ENCODE results near the gene TEPSIN.

Gene TEPSIN

DNA sequence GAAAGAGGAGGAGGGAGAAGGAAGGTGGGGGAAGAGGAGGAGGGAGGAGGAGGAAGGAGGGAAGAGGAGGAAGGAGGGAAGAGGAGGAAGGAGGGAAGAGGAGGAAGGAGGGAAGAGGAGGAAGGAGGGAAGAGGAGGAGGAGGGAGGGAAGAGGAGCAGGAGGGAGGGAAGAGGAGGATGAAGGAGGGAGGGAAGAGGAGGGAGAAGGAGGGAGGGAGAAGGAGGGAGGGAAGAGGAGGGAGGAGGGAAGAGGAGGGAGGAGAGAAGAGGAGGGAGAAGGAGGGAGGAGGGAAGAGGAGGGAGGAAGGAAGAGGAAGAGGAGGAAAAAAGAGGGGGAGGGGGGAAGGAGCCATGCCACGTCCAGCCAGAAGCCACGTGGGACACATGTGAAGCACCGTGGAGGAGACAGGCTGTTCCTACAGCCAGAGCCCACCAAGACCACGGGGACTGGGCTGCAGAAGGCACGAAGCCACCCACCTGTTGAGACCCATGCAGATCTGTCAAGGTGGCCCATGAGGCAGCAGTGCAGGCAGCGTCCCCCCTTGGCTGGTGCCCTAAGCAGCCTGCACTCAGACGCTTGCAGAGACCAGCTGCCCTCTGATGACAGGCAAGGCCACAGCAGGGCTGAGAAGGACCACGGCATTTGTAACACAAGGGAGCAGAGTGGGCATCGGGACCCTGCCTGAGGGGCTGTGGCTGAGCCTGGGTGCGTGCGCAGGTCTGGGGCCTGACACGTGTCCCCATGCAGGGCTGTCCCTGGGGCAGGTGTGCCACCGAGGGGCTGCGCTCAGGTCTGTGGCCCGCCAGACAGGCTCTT, 10.6 kb upstream of the TEPSIN start:
- Histone ChIP-seq H3K18ac (ENCODE audit: low read depth in 1 of 2, low read length in 2 of 2) (no peak overlapping the region), H3K36me3 (ENCODE audit: control insufficient read depth in 1 of 2, insufficient read depth in 2 of 2, low read depth in 1 of 2, low read length in 2 of 2) (peaks cover 20 to 72% of the 10 kb centered on the region in 2 experiments), H4K8ac (ENCODE audit: low read length) (no peak overlapping the region), H4K91ac (ENCODE audit: low read length) (no peak overlapping the region), H3K4me2 (ENCODE audit: low read length, poor library complexity, severe bottlenecking) (no peak overlapping the region), H3K9me3 (ENCODE audit: control insufficient read depth, low read length) (no peaks in the 10 kb centered on the region), H3K4me1 (ENCODE audit: control insufficient read depth, insufficient read depth, low read depth, low read length) (peaks cover 27% of the 10 kb centered on the region), H2AFZ (ENCODE audit: low read depth, low read length) (no peak overlapping the region), H3K23ac (ENCODE audit: low read length in 2 of 2) (no peak overlapping the region), H3K79me1 (replicated peaks; ENCODE audit: low read length, poor library complexity, severe bottlenecking) (peaks cover 26% of the 10 kb centered on the region), H3K27ac (ENCODE audit: low read length, poor library complexity, severe bottlenecking) (no peak overlapping the region), H2BK12ac (ENCODE audit: low read length in 2 of 2) (no peak overlapping the region), H2BK15ac (ENCODE audit: low read depth, poor library complexity, severe bottlenecking) (no peak overlapping the region), H2AK5ac (ENCODE audit: low read length, severe bottlenecking) (no peak overlapping the region), H3K4ac (ENCODE audit: low read depth in 1 of 2, low read length in 2 of 2) (no peak overlapping the region), H3K9ac (ENCODE audit: low read length) (no peak overlapping the region), H3K27me3 (ENCODE audit: control insufficient read depth in 1 of 2, insufficient read depth in 1 of 2, low read length in 2 of 2) (no peaks in the 10 kb centered on the region), H3K14ac (ENCODE audit: low read length in 2 of 2) (no peak overlapping the region), H2BK120ac (ENCODE audit: low read depth, low read length) (no peak overlapping the region), H2BK5ac (ENCODE audit: low read depth, low read length, poor library complexity, severe bottlenecking) (no peak overlapping the region), H3K4me3 (ENCODE audit: insufficient read depth in 1 of 2, low read depth in 1 of 2, low read length in 2 of 2) (no peak overlapping the region)
- 98% methylated on average over 15 of the region's 15 CpGs for WGBS
- DNase-seq: peak; percentile 35

DNA sequence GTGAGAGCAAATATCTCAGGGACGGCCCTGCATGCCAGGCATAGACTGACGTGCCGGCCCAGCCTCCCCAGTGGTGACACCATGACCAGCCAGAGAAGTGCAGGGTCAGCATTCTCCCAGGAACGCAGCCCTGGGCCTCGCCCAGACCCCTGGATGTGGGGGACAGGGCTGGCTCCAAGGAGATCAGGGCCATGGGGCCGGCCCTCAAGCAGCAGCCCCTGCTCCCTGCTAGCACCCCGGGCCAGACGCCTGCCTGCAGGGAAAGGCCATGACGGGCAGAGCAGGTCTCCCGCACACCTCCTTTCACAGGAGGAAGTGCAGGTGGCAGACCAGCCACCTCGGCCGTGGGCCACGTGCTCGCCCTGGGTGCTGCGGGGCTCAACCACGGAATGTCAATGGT, 9.8 kb upstream of the TEPSIN start:
- Histone ChIP-seq H3K4ac (ENCODE audit: low read depth in 1 of 2, low read length in 2 of 2) (no peak overlapping the region), H2AK5ac (ENCODE audit: low read length, severe bottlenecking) (no peak overlapping the region), H3K27me3 (ENCODE audit: control insufficient read depth in 1 of 2, insufficient read depth in 1 of 2, low read length in 2 of 2) (no peaks in the 10 kb centered on the region), H3K27ac (ENCODE audit: low read length, poor library complexity, severe bottlenecking) (no peak overlapping the region), H3K23ac (ENCODE audit: low read length in 2 of 2) (no peak overlapping the region), H3K9me3 (ENCODE audit: control insufficient read depth, low read length) (no peaks in the 10 kb centered on the region), H2BK15ac (ENCODE audit: low read depth, poor library complexity, severe bottlenecking) (no peak overlapping the region), H2BK5ac (ENCODE audit: low read depth, low read length, poor library complexity, severe bottlenecking) (no peak overlapping the region), H4K91ac (ENCODE audit: low read length) (no peak overlapping the region), H4K8ac (ENCODE audit: low read length) (no peak overlapping the region), H3K36me3 (ENCODE audit: control insufficient read depth in 1 of 2, insufficient read depth in 2 of 2, low read depth in 1 of 2, low read length in 2 of 2) (peaks cover 20 to 71% of the 10 kb centered on the region in 2 experiments), H3K4me2 (ENCODE audit: low read length, poor library complexity, severe bottlenecking) (no peak overlapping the region), H3K9ac (ENCODE audit: low read length) (no peak overlapping the region), H3K4me3 (ENCODE audit: insufficient read depth in 1 of 2, low read depth in 1 of 2, low read length in 2 of 2) (no peak overlapping the region), H2AFZ (ENCODE audit: low read depth, low read length) (no peak overlapping the region), H2BK12ac (ENCODE audit: low read length in 2 of 2) (no peak overlapping the region), H3K18ac (ENCODE audit: low read depth in 1 of 2, low read length in 2 of 2) (no peak overlapping the region), H3K4me1 (ENCODE audit: control insufficient read depth, insufficient read depth, low read depth, low read length) (peaks cover 27% of the 10 kb centered on the region), H2BK120ac (ENCODE audit: low read depth, low read length) (no peak overlapping the region), H3K14ac (ENCODE audit: low read length in 2 of 2) (no peak overlapping the region), H3K79me1 (replicated peaks; ENCODE audit: low read length, poor library complexity, severe bottlenecking) (peaks cover 21% of the 10 kb centered on the region)
- no peak for DNase-seq
- WGBS: 89% methylated on average over 16 of the region's 16 CpGs

DNA sequence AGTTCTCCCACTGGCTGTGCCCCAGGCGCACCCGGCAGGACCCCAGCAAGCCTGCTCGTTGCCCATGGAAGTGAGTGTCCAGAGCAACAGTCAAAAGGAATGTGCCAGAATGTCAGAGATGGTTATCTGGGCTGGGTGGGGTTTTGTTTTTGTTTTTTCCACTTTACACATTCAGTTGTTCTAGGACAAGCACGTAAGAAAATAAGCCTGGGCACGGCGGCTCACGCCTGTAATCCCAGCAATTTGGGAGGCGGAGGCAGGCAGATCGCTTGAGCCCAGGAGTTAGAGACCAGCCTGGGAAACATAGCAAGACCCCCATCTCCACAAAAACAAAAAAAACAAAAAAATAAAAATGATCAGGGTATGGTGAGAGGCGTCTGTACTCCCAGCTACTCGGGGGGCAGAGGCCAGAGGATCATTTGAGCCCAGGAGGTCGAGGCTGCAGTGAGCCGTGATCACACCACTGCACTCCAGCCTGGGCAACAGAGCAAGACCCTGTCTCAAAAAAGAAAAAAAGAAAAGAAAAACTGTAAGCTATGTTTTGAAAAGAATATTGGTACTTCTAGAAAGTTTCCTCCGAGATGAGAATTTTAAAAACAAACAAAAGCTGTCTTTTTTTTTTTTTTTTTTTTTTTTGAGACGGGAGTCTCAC, 8.6 kb upstream of the TEPSIN start:
- H2BK5ac ChIP-seq (ENCODE audit: low read depth, low read length, poor library complexity, severe bottlenecking): no peak overlapping the region
- no peak overlapping the region for H3K18ac ChIP-seq (ENCODE audit: low read depth in 1 of 2, low read length in 2 of 2)
- H2BK15ac ChIP-seq (ENCODE audit: low read depth, poor library complexity, severe bottlenecking): no peak overlapping the region
- H3K27me3 ChIP-seq (ENCODE audit: control insufficient read depth in 1 of 2, insufficient read depth in 1 of 2, low read length in 2 of 2): no peaks in the 10 kb centered on the region
- H3K4me2 ChIP-seq (ENCODE audit: low read length, poor library complexity, severe bottlenecking): no peak overlapping the region
- H3K4me1 ChIP-seq (ENCODE audit: control insufficient read depth, insufficient read depth, low read depth, low read length): peaks cover 24% of the 10 kb centered on the region
- H2BK120ac ChIP-seq (ENCODE audit: low read depth, low read length): no peak overlapping the region
- H3K14ac ChIP-seq (ENCODE audit: low read length in 2 of 2): no peak overlapping the region
- no peak overlapping the region for H2AK5ac ChIP-seq (ENCODE audit: low read length, severe bottlenecking)
- DNase-seq: no peak
- H3K4me3 ChIP-seq (ENCODE audit: insufficient read depth in 1 of 2, low read depth in 1 of 2, low read length in 2 of 2): no peak overlapping the region
- no peaks in the 10 kb centered on the region for H3K9me3 ChIP-seq (ENCODE audit: control insufficient read depth, low read length)
- H3K9ac ChIP-seq (ENCODE audit: low read length): no peak overlapping the region
- no peak overlapping the region for H2BK12ac ChIP-seq (ENCODE audit: low read length in 2 of 2)
- 89% methylated on average over 13 of the region's 15 CpGs for WGBS
- H3K23ac ChIP-seq (ENCODE audit: low read length in 2 of 2): no peak overlapping the region
- no peak overlapping the region for H2AFZ ChIP-seq (ENCODE audit: low read depth, low read length)
- H4K91ac ChIP-seq (ENCODE audit: low read length): no peak overlapping the region
- H3K79me1 ChIP-seq (replicated peaks; ENCODE audit: low read length, poor library complexity, severe bottlenecking): peaks cover 20% of the 10 kb centered on the region
- H3K4ac ChIP-seq (ENCODE audit: low read depth in 1 of 2, low read length in 2 of 2): peak overlapping the region in 1 of 2 experiments; percentile 6
- peaks cover 20 to 74% of the 10 kb centered on the region in 2 experiments for H3K36me3 ChIP-seq (ENCODE audit: control insufficient read depth in 1 of 2, insufficient read depth in 2 of 2, low read depth in 1 of 2, low read length in 2 of 2)
- H3K27ac ChIP-seq (ENCODE audit: low read length, poor library complexity, severe bottlenecking): no peak overlapping the region
- H4K8ac ChIP-seq (ENCODE audit: low read length): no peak overlapping the region

DNA sequence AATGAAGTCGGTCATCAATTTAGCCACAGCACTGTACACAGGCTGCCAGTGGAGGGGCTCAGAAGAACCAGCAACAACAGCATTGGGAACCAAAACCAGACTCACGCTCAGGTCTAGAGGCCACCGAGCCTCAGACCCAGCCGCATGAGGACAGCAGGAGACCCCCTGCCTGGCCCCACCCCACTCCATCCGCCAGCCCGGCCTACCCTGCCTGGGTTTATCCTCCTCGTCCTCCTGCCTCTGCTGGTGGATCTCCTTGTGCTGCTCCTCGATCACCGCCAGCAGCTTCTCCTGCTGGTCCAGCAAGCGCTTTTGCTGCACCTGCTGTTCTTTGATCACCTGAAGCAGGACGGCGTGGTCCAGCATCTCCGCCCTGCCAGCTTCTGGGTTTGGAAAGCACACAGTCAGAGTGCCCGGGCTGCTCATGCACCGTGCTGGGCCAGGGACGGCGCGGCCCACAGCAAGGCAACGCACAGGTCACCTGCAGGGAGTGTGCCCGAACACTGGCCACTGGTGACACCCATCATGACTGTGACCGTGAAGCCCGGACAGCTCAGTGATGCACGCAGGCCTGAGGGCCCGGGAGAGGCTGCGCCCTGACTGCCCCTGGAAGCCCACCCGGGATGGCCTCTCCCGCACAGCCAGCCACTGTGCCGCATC, 8.0 kb upstream of the TEPSIN start:
- no peak overlapping the region for H3K9ac ChIP-seq (ENCODE audit: low read length)
- no peak overlapping the region for H2BK120ac ChIP-seq (ENCODE audit: low read depth, low read length)
- H3K4me1 ChIP-seq (ENCODE audit: control insufficient read depth, insufficient read depth, low read depth, low read length): peaks cover 27% of the 10 kb centered on the region
- no peaks in the 10 kb centered on the region for H3K27me3 ChIP-seq (ENCODE audit: control insufficient read depth in 1 of 2, insufficient read depth in 1 of 2, low read length in 2 of 2)
- no peak overlapping the region for H3K4me2 ChIP-seq (ENCODE audit: low read length, poor library complexity, severe bottlenecking)
- H2AK5ac ChIP-seq (ENCODE audit: low read length, severe bottlenecking): no peak overlapping the region
- DNase-seq: no peak
- no peak overlapping the region for H2BK15ac ChIP-seq (ENCODE audit: low read depth, poor library complexity, severe bottlenecking)
- no peak overlapping the region for H2BK5ac ChIP-seq (ENCODE audit: low read depth, low read length, poor library complexity, severe bottlenecking)
- no peak overlapping the region for H4K8ac ChIP-seq (ENCODE audit: low read length)
- no peaks in the 10 kb centered on the region for H3K9me3 ChIP-seq (ENCODE audit: control insufficient read depth, low read length)
- H4K91ac ChIP-seq (ENCODE audit: low read length): peak overlapping the region; percentile 52
- H3K14ac ChIP-seq (ENCODE audit: low read length in 2 of 2): no peak overlapping the region
- no peak overlapping the region for H2AFZ ChIP-seq (ENCODE audit: low read depth, low read length)
- H3K18ac ChIP-seq (ENCODE audit: low read depth in 1 of 2, low read length in 2 of 2): no peak overlapping the region
- no peak overlapping the region for H2BK12ac ChIP-seq (ENCODE audit: low read length in 2 of 2)
- no peak overlapping the region for H3K4me3 ChIP-seq (ENCODE audit: insufficient read depth in 1 of 2, low read depth in 1 of 2, low read length in 2 of 2)
- WGBS: 95% methylated on average over 28 of the region's 28 CpGs
- H3K79me1 ChIP-seq (replicated peaks; ENCODE audit: low read length, poor library complexity, severe bottlenecking): peaks cover 19% of the 10 kb centered on the region
- H3K36me3 ChIP-seq (ENCODE audit: control insufficient read depth in 1 of 2, insufficient read depth in 2 of 2, low read depth in 1 of 2, low read length in 2 of 2): peaks cover 25 to 73% of the 10 kb centered on the region in 2 experiments
- peak overlapping the region in 1 of 2 experiments; percentile 6 for H3K4ac ChIP-seq (ENCODE audit: low read depth in 1 of 2, low read length in 2 of 2)
- no peak overlapping the region for H3K23ac ChIP-seq (ENCODE audit: low read length in 2 of 2)
- no peak overlapping the region for H3K27ac ChIP-seq (ENCODE audit: low read length, poor library complexity, severe bottlenecking)

All from mesenchymal stem cell (in vitro differentiated cells and primary cell).